LNCaP clone FGC (cell line): ENCODE measurements around the gene GNAS-AS1.

Experiments used
- DNase-seq: peaks from one replicate; pipeline ENCODE4 v3.0.0-alpha.2; 2011; ENCODE audit warnings: low read depth
- H3K4me3 ChIP-seq: 2 replicates; pipeline ENCODE4 v1.5.1; 2011; ENCODE audit warnings: mild to moderate bottlenecking, low read depth, low read length, control low read depth
- CTCF ChIP-seq: IDR thresholded peaks from 2 replicates; pipeline ENCODE4 v1.5.1; 2012; ENCODE audit warnings: mild to moderate bottlenecking; ENCODE audit not compliant: control insufficient read depth, insufficient read depth; ENCODE audit errors: extremely low read depth

Gene GNAS-AS1

GRCh38 chr20:58787211-58788005 lies 63.3 kb downstream of the GNAS-AS1 start:
- H3K4me3 ChIP-seq = no peak overlapping the region
- DNase-seq = no peak
- no peak for TF ChIP-seq CTCF

- H3K4me3 ChIP-seq = no peak overlapping the region
- TF ChIP-seq CTCF = no peak
- DNase-seq = no peak
Measured at GRCh38 chr20:58784321-58785074, 66.2 kb downstream of the GNAS-AS1 start.

- DNase-seq = no peak
- no peak for TF ChIP-seq CTCF
- H3K4me3 ChIP-seq = no peak overlapping the region
Measured at GRCh38 chr20:58783511-58784011, 67.1 kb downstream of the GNAS-AS1 start.

GRCh38 chr20:58781138-58781537 lies 69.6 kb downstream of the GNAS-AS1 start:
- no peak overlapping the region for H3K4me3 ChIP-seq
- DNase-seq = no peak
- no peak for TF ChIP-seq CTCF

GRCh38 chr20:58778760-58779159 lies 71.9 kb downstream of the GNAS-AS1 start:
- no peak for TF ChIP-seq CTCF
- H3K4me3 ChIP-seq = no peak overlapping the region
- no peak for DNase-seq

- no peak for TF ChIP-seq CTCF
- DNase-seq = no peak
- H3K4me3 ChIP-seq = no peak overlapping the region
Measured at GRCh38 chr20:58777657-58778056, 73.0 kb downstream of the GNAS-AS1 start.
